ENCODE results near the gene TRAF5. TPM values are rescaled to one million over a fixed set of nuclear protein-coding genes. Genes with fewer than 3 reads are reported as not detected.
A peak's percentile ranks its signal among the peaks of the same experiment; 100 is the strongest.
"Not testable (repeated sequence)": the region's sequence is repeated elsewhere in the genome, so short reads cannot be mapped to it uniquely, and the experiment has no call there.

The TRAF5 gene
- total and polyA plus RNA-seq, 4 donors = 8.9 to 31.0 (median 17.2) TPM

DNA sequence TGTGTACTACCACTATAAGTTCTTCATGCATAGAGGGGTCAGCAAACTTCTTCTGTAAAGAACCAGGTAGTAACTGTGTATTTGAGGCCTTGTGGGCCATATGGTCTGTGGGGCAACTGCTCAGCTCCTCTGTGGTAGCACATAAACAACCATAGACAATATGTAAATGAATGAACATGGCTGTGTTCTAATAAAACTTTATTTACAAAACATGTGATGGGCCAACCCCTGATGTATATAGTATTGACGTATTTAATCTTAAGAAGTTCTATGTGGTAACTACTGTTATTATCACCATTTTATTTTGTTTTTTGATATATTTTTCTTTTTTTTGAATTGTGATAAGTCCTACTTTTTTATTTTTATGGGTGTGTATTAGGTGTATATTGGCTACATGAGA is 15.4 kb downstream of the TRAF5 start:
- DNase-seq (ENCODE audit: low read depth in 4 of 6, low spot score in 6 of 6) = no peak
- Histone ChIP-seq H3K4me1 (ENCODE audit: control insufficient read depth, insufficient read depth, low read length) (peaks cover 3% of the 10 kb centered on the region), H3K36me3 (ENCODE audit: control insufficient read depth, insufficient read depth, low read length) (no peaks in the 10 kb centered on the region), H3K27me3 (ENCODE audit: control insufficient read depth, insufficient read depth, low read length) (no peaks in the 10 kb centered on the region), H3K9me3 (ENCODE audit: control insufficient read depth, insufficient read depth, low read length) (no peaks in the 10 kb centered on the region), H3K4me3 (ENCODE audit: low read depth, low read length) (no peak overlapping the region), H3K27ac (ENCODE audit: low read depth, low read length) (no peak overlapping the region)
- WGBS (ENCODE audit: insufficient coverage) = no CpG with 5 or more reads among the region's 1 CpG

DNA sequence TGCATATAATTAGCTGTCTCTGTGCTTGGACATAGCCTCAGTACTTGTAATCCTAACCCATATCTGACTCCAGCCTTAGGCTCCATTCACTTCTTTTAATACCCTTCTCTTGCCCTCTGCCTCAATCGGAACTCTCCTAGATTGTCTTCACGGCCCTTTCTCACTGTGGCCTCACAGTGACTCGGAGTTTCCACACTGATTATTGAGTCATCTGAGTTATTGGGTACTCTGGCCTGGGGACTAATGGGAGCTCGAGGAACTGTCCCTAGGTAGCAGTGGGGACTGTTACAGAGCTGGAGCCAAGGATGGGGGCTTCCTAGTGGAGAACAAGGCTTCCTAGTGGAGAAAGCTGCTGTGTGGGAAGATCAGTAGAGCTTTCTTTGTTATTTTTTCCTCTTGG is 17.0 kb downstream of the TRAF5 start:
- Histone ChIP-seq H3K4me3 (ENCODE audit: low read depth, low read length) (no peak overlapping the region), H3K9me3 (ENCODE audit: control insufficient read depth, insufficient read depth, low read length) (no peaks in the 10 kb centered on the region), H3K27me3 (ENCODE audit: control insufficient read depth, insufficient read depth, low read length) (no peaks in the 10 kb centered on the region), H3K27ac (ENCODE audit: low read depth, low read length) (no peak overlapping the region), H3K4me1 (ENCODE audit: control insufficient read depth, insufficient read depth, low read length) (peaks cover 3% of the 10 kb centered on the region), H3K36me3 (ENCODE audit: control insufficient read depth, insufficient read depth, low read length) (no peaks in the 10 kb centered on the region)
- no peak for DNase-seq (ENCODE audit: low read depth in 4 of 6, low spot score in 6 of 6)
- 96% methylated on average over 3 of the region's 4 CpGs for WGBS (ENCODE audit: insufficient coverage)

DNA sequence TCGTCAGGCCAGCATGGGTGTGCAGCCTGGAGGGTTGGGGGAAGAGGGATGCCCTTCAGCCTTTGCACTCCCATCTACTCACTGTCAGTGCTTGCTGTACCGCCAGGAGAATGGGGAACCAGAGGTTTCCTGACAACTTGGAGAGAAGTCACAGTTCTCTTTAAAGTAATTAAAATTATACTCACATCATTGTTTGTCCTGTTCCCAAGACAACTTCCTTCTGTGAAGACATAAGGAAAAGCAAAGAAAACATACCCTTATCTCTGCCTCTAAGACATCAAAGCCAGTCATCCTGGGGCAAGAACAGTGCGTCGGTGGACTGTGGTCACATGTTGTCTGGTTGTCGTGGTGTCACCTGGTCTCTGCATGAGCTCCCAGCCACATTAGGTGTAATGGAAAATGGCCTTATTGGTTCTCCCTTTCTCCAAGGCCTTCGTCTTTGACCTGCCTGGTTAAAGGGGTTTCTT is 17.6 kb downstream of the TRAF5 start:
- H3K27ac ChIP-seq (ENCODE audit: low read depth, low read length) = no peak overlapping the region
- DNase-seq (ENCODE audit: low read depth in 4 of 6, low spot score in 6 of 6) = no peak
- no peaks in the 10 kb centered on the region for H3K36me3 ChIP-seq (ENCODE audit: control insufficient read depth, insufficient read depth, low read length)
- H3K4me3 ChIP-seq (ENCODE audit: low read depth, low read length) = no peak overlapping the region
- WGBS (ENCODE audit: insufficient coverage) = no CpG with 5 or more reads among the region's 6 CpGs
- H3K27me3 ChIP-seq (ENCODE audit: control insufficient read depth, insufficient read depth, low read length) = no peaks in the 10 kb centered on the region
- peaks cover 3% of the 10 kb centered on the region for H3K4me1 ChIP-seq (ENCODE audit: control insufficient read depth, insufficient read depth, low read length)
- H3K9me3 ChIP-seq (ENCODE audit: control insufficient read depth, insufficient read depth, low read length) = no peaks in the 10 kb centered on the region

DNA sequence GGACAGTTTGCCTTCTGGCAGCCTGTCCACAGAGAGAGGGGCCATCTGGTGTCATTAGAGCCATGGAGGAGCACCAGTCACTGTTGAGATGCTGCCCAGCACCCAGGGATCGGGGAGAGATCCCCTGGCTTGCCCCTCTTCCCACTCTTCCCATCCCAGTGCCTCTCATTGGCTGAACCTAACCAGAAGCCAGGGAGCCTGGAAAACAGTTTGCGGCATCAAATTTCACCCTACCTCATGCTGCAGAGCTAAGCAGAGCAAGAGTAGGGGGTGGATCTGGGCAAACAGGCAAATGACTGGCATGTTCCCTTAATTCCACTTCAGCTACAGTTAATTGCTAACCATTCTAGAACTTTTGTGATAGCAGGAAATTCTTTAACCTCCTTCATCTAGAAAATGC is 19.1 kb downstream of the TRAF5 start:
- no peaks in the 10 kb centered on the region for H3K9me3 ChIP-seq (ENCODE audit: control insufficient read depth, insufficient read depth, low read length)
- 86% methylated on average over 1 of the region's 2 CpGs for WGBS (ENCODE audit: insufficient coverage)
- DNase-seq (ENCODE audit: low read depth in 4 of 6, low spot score in 6 of 6) = no peak

DNA sequence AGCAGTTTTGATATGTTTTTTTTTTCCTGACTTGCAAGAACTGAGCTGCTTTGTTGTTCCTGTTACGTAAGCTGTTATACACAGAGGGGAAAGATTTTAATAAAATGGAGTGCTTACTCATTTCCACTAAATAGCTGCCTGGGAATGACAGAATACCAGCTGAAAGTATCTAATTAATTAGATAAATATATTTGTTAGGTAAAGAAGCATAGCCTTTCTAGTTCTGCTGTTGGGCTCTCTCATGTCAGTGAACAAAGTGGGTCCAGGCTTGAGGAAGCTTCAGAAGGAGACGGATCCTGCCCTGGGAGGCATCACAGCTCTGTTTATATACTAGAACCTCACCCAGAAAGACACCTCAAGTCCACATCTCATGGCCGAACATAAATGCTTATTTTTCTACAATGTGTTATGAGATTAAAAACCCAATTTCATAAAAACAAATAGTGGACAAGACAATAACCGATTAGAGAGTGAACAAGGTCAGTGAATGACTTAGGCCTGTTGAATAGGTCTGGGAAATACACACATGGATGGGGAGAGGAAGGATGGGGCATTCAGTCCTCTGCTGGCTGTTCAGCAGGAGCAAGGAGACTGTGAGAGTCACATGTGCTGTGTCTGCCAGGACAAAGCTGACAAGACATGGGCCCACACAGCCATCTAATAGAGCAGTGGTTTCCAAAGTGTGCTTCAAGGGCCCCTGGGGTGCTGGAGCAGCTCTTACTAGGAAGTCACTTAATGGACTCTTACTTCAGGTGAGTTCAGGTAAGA is 20.6 kb downstream of the TRAF5 start:
- Histone ChIP-seq H3K27ac (ENCODE audit: low read depth, low read length) (no peak overlapping the region), H3K9me3 (ENCODE audit: control insufficient read depth, insufficient read depth, low read length) (peaks cover 3% of the 10 kb centered on the region), H3K27me3 (ENCODE audit: control insufficient read depth, insufficient read depth, low read length) (no peaks in the 10 kb centered on the region), H3K4me3 (ENCODE audit: low read depth, low read length) (no peak overlapping the region), H3K36me3 (ENCODE audit: control insufficient read depth, insufficient read depth, low read length) (no peaks in the 10 kb centered on the region), H3K4me1 (ENCODE audit: control insufficient read depth, insufficient read depth, low read length) (no peaks in the 10 kb centered on the region)
- WGBS (ENCODE audit: insufficient coverage) = 100% methylated on average over 1 of the region's 4 CpGs
- peak in 1 of 6 donors; percentile 19 for DNase-seq (ENCODE audit: low read depth in 4 of 6, low spot score in 6 of 6)

More for the DNA sequence above, 19.1 kb downstream of the TRAF5 start:
- H3K27ac ChIP-seq (ENCODE audit: low read depth, low read length) = no peak overlapping the region
- no peak overlapping the region for H3K4me3 ChIP-seq (ENCODE audit: low read depth, low read length)
- no peaks in the 10 kb centered on the region for H3K4me1 ChIP-seq (ENCODE audit: control insufficient read depth, insufficient read depth, low read length)
- no peaks in the 10 kb centered on the region for H3K27me3 ChIP-seq (ENCODE audit: control insufficient read depth, insufficient read depth, low read length)
- H3K36me3 ChIP-seq (ENCODE audit: control insufficient read depth, insufficient read depth, low read length) = no peaks in the 10 kb centered on the region

DNA sequence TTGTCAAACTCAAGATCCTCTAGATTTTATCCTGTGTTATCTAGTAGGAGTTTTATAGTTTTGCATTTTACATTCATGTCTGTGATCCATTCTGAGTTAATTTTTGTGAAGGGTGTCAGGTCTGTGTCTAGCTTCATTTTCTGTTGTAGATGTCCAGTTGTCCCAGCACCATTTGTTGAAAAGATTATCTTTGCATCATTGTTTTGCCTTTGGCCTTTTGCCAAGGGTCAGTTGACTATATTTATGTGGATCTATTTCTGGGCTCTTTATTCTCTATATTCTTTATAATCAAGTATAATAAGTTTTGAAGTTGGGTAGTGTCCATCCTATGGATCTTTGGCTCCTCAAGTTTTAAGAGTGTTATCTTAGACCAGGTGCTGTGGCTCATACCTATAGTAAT is 21.9 kb downstream of the TRAF5 start:
- Histone ChIP-seq H3K27me3 (ENCODE audit: control insufficient read depth, insufficient read depth, low read length) (no peaks in the 10 kb centered on the region), H3K27ac (ENCODE audit: low read depth, low read length) (no peak overlapping the region), H3K9me3 (ENCODE audit: control insufficient read depth, insufficient read depth, low read length) (peaks cover 4% of the 10 kb centered on the region), H3K4me3 (ENCODE audit: low read depth, low read length) (no peak overlapping the region), H3K36me3 (ENCODE audit: control insufficient read depth, insufficient read depth, low read length) (no peaks in the 10 kb centered on the region), H3K4me1 (ENCODE audit: control insufficient read depth, insufficient read depth, low read length) (no peaks in the 10 kb centered on the region)
- DNase-seq (ENCODE audit: low read depth in 4 of 6, low spot score in 6 of 6) = no peak

DNA sequence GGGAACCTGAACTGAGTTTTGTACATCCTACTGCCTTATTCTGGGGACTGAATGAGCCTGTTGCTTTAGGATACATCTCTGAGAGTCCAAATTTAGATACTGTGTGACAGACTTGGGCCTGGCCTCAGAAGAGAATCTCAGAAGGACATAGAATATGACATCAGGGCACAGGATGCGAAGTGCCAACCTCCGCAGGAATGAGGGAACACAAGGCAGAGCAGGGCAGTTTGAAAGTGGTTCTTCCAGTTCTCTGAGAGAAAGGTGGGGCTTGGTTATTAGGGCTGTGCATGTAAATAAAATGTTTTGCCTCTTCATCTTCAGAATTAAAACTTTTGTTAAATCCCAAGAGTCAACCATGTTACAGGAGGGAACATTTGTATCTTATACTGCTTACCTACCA is 23.1 kb downstream of the TRAF5 start:
- DNase-seq (ENCODE audit: low read depth in 4 of 6, low spot score in 6 of 6) = no peak
- H3K27ac ChIP-seq (ENCODE audit: low read depth, low read length) = no peak overlapping the region
- H3K9me3 ChIP-seq (ENCODE audit: control insufficient read depth, insufficient read depth, low read length) = peaks cover 4% of the 10 kb centered on the region
- H3K4me1 ChIP-seq (ENCODE audit: control insufficient read depth, insufficient read depth, low read length) = no peaks in the 10 kb centered on the region
- no peaks in the 10 kb centered on the region for H3K27me3 ChIP-seq (ENCODE audit: control insufficient read depth, insufficient read depth, low read length)
- H3K36me3 ChIP-seq (ENCODE audit: control insufficient read depth, insufficient read depth, low read length) = no peaks in the 10 kb centered on the region
- H3K4me3 ChIP-seq (ENCODE audit: low read depth, low read length) = no peak overlapping the region
- WGBS (ENCODE audit: insufficient coverage) = 91% methylated on average over 2 of the region's 2 CpGs

DNA sequence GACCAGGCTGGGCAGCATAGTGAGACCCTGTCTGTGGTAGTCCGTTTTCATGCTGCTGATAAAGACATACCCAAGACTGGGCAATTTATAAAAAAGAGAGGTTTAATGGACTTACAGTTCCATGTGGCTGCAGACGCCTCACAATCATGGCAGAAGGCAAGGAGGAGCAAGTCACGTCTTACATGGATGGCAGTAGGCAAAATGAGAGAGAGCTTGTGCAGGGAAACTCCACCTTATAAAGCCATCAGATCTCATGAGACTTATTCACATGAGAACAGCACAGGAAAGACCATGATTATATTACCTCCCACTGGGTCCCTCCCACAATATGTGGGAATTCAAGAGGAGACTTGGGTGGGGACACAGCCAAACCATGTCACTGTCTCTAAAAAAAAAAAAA is 25.4 kb downstream of the TRAF5 start:
- H3K9me3 ChIP-seq (ENCODE audit: control insufficient read depth, insufficient read depth, low read length); H3K4me3 ChIP-seq (ENCODE audit: low read depth, low read length); DNase-seq (ENCODE audit: low read depth in 4 of 6, low spot score in 6 of 6); H3K27me3 ChIP-seq (ENCODE audit: control insufficient read depth, insufficient read depth, low read length); H3K36me3 ChIP-seq (ENCODE audit: control insufficient read depth, insufficient read depth, low read length); H3K4me1 ChIP-seq (ENCODE audit: control insufficient read depth, insufficient read depth, low read length); H3K27ac ChIP-seq (ENCODE audit: low read depth, low read length): not testable (repeated sequence)
- 100% methylated on average over 1 of the region's 3 CpGs for WGBS (ENCODE audit: insufficient coverage)

DNA sequence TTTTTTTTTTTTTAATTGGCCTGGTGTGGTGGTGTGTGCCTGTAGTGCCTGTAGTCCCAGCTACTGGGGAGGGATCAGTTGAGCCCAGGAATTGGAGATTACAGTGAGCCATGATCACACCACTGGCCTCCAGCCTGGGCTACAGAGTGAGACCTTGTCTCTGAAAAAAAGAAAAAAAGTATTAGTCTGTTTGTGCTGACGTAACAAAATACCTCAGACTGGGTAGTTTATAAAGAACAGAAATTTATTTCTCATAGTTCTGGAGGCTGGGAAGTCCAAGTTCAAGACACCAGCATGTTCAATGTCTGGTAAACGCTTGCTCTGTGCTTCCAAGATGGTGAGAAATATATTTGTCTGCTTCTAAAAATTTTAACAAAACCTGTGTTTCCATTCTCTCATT is 25.8 kb downstream of the TRAF5 start:
- Histone ChIP-seq H3K4me3 (ENCODE audit: low read depth, low read length) (no peak overlapping the region), H3K9me3 (ENCODE audit: control insufficient read depth, insufficient read depth, low read length) (peaks cover 4% of the 10 kb centered on the region), H3K27me3 (ENCODE audit: control insufficient read depth, insufficient read depth, low read length) (no peaks in the 10 kb centered on the region), H3K27ac (ENCODE audit: low read depth, low read length) (no peak overlapping the region), H3K4me1 (ENCODE audit: control insufficient read depth, insufficient read depth, low read length) (no peaks in the 10 kb centered on the region), H3K36me3 (ENCODE audit: control insufficient read depth, insufficient read depth, low read length) (no peaks in the 10 kb centered on the region)
- no peak for DNase-seq (ENCODE audit: low read depth in 4 of 6, low spot score in 6 of 6)
- 100% methylated on average over 1 of the region's 2 CpGs for WGBS (ENCODE audit: insufficient coverage)

DNA sequence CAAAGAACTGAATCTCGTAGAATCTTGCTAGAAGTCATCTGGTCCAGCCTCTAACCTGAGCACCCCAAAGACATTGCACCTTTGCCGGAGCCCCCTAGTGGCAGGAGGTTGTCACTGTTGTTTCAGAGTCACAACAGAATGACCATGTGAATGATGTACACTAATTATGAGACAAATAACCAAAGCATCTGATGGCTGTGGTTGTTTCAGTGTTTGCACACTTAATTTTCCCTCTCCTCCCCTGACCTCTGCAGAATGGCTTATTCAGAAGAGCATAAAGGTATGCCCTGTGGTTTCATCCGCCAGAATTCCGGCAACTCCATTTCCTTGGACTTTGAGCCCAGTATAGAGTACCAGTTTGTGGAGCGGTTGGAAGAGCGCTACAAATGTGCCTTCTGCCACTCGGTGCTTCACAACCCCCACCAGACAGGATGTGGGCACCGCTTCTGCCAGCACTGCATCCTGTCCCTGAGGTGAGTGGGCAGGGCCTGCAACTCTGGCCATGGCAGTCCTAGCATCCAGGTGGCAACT is 26.4 kb downstream of the TRAF5 start:
- Histone ChIP-seq H3K27ac (ENCODE audit: low read depth, low read length) (no peak overlapping the region), H3K36me3 (ENCODE audit: control insufficient read depth, insufficient read depth, low read length) (no peaks in the 10 kb centered on the region), H3K9me3 (ENCODE audit: control insufficient read depth, insufficient read depth, low read length) (peaks cover 4% of the 10 kb centered on the region), H3K4me1 (ENCODE audit: control insufficient read depth, insufficient read depth, low read length) (no peaks in the 10 kb centered on the region), H3K27me3 (ENCODE audit: control insufficient read depth, insufficient read depth, low read length) (no peaks in the 10 kb centered on the region), H3K4me3 (ENCODE audit: low read depth, low read length) (no peak overlapping the region)
- DNase-seq (ENCODE audit: low read depth in 4 of 6, low spot score in 6 of 6) = no peak
- 97% methylated on average over 6 of the region's 8 CpGs for WGBS (ENCODE audit: insufficient coverage)
